Progenitor cell of endocrine pancreas (in vitro differentiated cells): ENCODE measurements around the gene HMX1. TPM values are rescaled to one million over a fixed set of nuclear protein-coding genes. Genes with fewer than 3 reads are reported as not detected.

Experiments used
- DNase-seq: peaks from one replicate; pipeline ENCODE4 v3.0.0; 2021; ENCODE audit warnings: low spot score; ENCODE audit not compliant: unreplicated experiment
- H3K27ac Mint-ChIP-seq: 2 replicates; pipeline ENCODE4 v1.8.0; 2021; ENCODE audit warnings: mild to moderate bottlenecking, moderate library complexity, mixed read lengths
- H3K27me3 Mint-ChIP-seq: 2 replicates; pipeline ENCODE4 v1.8.0; 2021; ENCODE audit warnings: mixed read lengths
- H3K36me3 Mint-ChIP-seq: 2 replicates; pipeline ENCODE4 v1.8.0; 2022; ENCODE audit warnings: mixed read lengths; ENCODE audit not compliant: insufficient read depth
- H3K4me1 Mint-ChIP-seq: 2 replicates; pipeline ENCODE4 v1.8.0; 2021; ENCODE audit warnings: low read depth, mixed read lengths
- H3K4me3 Mint-ChIP-seq: 2 replicates; pipeline ENCODE4 v1.8.0; 2021; ENCODE audit warnings: low read depth, mild to moderate bottlenecking, moderate library complexity, mixed read lengths
- H3K9me3 Mint-ChIP-seq: 2 replicates; pipeline ENCODE4 v1.8.0; 2021; ENCODE audit warnings: low read depth, mixed read lengths
- total RNA-seq: library from RNA; stranded (reverse); gene quantifications from 2 replicates; pipeline ENCODE4 v1.2.1, GENCODE V29; 2021
- TF ChIP-seq, protein P1 (sequence below): fragments of 200-600 bp; sonication (generic); IDR thresholded peaks from one replicate; pipeline ENCODE4 v1.5.0; 2021; ENCODE audit warnings: antibody characterized with exemption, mild to moderate bottlenecking; ENCODE audit not compliant: unreplicated experiment

Gene HMX1
- total RNA-seq, 1 donor from 2014 or later: 0.65 TPM

- H3K4me3 Mint-ChIP-seq: no peak overlapping the region
- peaks cover 27% of the 10 kb centered on the region for H3K27me3 Mint-ChIP-seq
- peaks cover under 1% of the 10 kb centered on the region for H3K9me3 Mint-ChIP-seq
- peak; percentile 86 for DNase-seq
- no peak overlapping the region for H3K27ac Mint-ChIP-seq
- H3K4me1 Mint-ChIP-seq: no peaks in the 10 kb centered on the region
- TF ChIP-seq, protein P1, sequence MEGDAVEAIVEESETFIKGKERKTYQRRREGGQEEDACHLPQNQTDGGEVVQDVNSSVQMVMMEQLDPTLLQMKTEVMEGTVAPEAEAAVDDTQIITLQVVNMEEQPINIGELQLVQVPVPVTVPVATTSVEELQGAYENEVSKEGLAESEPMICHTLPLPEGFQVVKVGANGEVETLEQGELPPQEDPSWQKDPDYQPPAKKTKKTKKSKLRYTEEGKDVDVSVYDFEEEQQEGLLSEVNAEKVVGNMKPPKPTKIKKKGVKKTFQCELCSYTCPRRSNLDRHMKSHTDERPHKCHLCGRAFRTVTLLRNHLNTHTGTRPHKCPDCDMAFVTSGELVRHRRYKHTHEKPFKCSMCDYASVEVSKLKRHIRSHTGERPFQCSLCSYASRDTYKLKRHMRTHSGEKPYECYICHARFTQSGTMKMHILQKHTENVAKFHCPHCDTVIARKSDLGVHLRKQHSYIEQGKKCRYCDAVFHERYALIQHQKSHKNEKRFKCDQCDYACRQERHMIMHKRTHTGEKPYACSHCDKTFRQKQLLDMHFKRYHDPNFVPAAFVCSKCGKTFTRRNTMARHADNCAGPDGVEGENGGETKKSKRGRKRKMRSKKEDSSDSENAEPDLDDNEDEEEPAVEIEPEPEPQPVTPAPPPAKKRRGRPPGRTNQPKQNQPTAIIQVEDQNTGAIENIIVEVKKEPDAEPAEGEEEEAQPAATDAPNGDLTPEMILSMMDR: peak; percentile 91
- no peaks in the 10 kb centered on the region for H3K36me3 Mint-ChIP-seq
These were observed 46.5 kb upstream of the HMX1 start for GRCh38 chr4:8917868-8918783.

DNA sequence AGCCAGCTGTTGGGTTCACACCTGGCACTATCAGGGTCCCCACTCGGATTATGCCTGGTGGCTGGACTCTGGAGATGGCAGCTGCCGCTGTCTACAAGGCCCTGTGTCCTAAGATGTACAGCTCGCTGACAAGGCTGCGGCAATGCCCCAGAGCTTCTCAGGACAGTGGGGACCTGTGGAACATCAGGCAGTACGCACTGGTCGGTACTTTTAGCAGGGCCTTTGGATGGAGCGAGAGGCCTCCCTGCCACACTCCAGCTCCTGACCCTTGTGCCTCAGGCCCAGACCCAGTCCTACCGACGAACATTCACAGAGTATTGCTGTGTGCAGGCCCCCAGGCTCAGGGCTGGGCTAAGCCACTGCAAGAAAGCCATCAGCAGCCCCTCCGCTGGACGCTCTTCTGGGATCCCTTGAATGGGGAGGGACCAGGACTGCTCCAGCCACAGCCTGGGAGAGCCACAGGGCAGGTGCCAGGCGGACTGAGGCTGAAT lies 45.7 kb upstream of the HMX1 start:
- TF ChIP-seq, protein P1: no peak
- H3K9me3 Mint-ChIP-seq: no peaks in the 10 kb centered on the region
- H3K36me3 Mint-ChIP-seq: no peaks in the 10 kb centered on the region
- no peak overlapping the region for H3K27ac Mint-ChIP-seq
- peaks cover 27% of the 10 kb centered on the region for H3K27me3 Mint-ChIP-seq
- H3K4me1 Mint-ChIP-seq: no peaks in the 10 kb centered on the region
- DNase-seq: peak; percentile 5
- no peak overlapping the region for H3K4me3 Mint-ChIP-seq

- DNase-seq: no peak
- Mint-ChIP-seq H3K36me3 (no peaks in the 10 kb centered on the region), H3K4me1 (no peaks in the 10 kb centered on the region), H3K27ac (no peak overlapping the region), H3K4me3 (no peak overlapping the region), H3K27me3 (peaks cover 27% of the 10 kb centered on the region), H3K9me3 (no peaks in the 10 kb centered on the region)
- TF ChIP-seq, protein P1: no peak
These were observed 45.3 kb upstream of the HMX1 start for GRCh38 chr4:8916906-8917305.

DNA sequence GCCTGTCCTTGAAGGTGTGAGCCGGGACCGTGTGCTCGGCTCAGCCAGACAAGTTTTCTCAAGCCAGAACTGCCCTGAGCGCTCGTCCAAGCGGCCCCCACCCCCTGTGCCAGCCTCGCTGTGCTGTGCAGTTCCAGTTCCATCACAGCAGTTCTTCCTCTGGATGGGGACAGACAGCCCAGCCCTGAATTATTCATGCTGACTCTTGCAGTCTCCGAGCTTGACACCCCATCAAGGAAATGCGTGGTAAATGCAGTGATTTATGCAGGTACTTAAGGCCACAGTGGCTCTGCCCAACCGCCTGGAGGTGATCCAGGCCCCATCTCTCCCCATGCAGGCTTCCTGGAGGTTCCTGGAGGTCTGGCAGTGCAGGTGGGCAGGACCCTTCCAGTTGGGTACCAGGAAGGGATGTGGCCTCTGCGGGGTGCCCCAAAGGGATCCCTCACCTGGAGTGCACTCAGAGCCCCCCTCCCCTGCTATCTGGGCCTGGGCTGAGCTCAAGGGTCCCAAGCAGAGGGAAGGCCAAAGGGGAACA lies 44.8 kb upstream of the HMX1 start:
- peak; percentile 7 for DNase-seq
- Mint-ChIP-seq H3K36me3 (no peaks in the 10 kb centered on the region), H3K27me3 (peaks cover 30% of the 10 kb centered on the region), H3K4me3 (no peak overlapping the region), H3K9me3 (no peaks in the 10 kb centered on the region), H3K4me1 (no peaks in the 10 kb centered on the region), H3K27ac (no peak overlapping the region)
- TF ChIP-seq, protein P1: no peak

DNA sequence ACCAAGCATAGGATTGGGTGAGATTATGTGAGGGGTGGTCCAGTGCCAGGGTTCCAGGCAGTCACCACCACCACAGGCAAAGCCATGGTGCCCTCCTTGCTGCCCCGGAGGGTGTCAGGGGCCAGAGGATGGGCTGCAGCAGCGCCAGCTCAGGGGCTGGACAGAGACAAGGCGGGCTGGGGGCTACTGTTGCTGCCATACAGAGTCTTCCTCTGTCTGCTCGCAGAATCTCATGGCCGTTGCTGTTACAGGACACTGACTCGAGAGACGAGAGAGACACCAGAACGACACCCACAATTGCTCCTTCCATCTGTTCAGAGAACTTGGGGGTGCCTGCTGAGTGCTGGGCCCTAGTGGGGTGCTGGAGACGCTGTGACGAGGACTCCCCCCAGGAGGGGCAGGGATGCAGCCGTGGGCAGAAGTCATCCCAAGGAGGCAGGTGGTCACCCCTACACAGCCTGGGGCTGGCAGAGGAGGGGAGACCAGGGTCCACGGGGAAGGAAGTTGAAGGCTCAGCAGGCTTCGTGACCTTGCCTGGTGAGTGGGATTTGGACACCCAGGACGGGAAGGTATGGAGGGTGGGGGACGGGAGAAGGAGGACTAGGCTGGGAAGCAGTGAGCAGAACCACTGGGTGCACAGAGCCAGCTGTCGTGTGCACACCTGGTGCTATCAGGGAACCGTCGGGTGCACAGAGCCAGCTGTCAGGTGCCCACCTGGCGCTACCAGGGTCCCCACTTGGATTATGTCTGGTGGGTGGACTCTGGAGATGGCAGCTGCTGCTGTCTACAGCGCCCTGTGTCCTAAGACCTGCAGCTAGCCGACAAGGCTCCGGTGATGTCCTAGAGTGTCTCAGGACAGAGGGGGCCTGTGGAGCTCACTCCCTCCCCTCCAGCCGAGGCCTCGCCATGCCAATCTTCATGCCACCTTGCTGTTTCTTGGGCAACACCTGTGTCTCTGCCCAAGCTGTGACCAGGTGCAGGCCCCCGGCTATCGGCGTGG lies 43.9 kb upstream of the HMX1 start:
- no peak overlapping the region for H3K27ac Mint-ChIP-seq
- H3K27me3 Mint-ChIP-seq: peaks cover 34% of the 10 kb centered on the region
- TF ChIP-seq, protein P1: no peak
- H3K4me3 Mint-ChIP-seq: no peak overlapping the region
- no peaks in the 10 kb centered on the region for H3K36me3 Mint-ChIP-seq
- peak; percentile 7 for DNase-seq
- H3K9me3 Mint-ChIP-seq: no peaks in the 10 kb centered on the region
- no peaks in the 10 kb centered on the region for H3K4me1 Mint-ChIP-seq
